Endothelial cell of umbilical vein (primary cell): ENCODE results near the gene CRTC2.

Source experiments
- CTCF ChIP-seq, 2 donors: IDR thresholded peaks; 1 replicate in 1 of 2; 2 replicates in 1 of 2; pipeline ENCODE4 v1.5.1; 2011; ENCODE audit warnings: low read length in 2 of 2, mild to moderate bottlenecking in 2 of 2, moderate library complexity in 2 of 2, control low read depth in 1 of 2, inconsistent platforms in 1 of 2, low read depth in 1 of 2; ENCODE audit not compliant: insufficient read depth in 1 of 2; ENCODE audit errors: extremely low read depth in 1 of 2
- EZH2 ChIP-seq: IDR thresholded peaks from 2 replicates; pipeline ENCODE4 v1.6.1; 2012; ENCODE audit warnings: borderline replicate concordance, low read depth, mild to moderate bottlenecking, moderate library complexity, low read length, inconsistent platforms; ENCODE audit not compliant: severe bottlenecking
- POLR2A ChIP-seq: IDR thresholded peaks from 2 replicates; pipeline ENCODE4 v1.6.1; 2012; ENCODE audit warnings: low read depth, mild to moderate bottlenecking, control low read depth, low read length
- POLR2AphosphoS5 ChIP-seq: IDR thresholded peaks from 2 replicates; pipeline ENCODE4 v1.6.1; 2012; ENCODE audit warnings: low read depth, mild to moderate bottlenecking, control low read depth, low read length, moderate library complexity; ENCODE audit not compliant: insufficient read depth

GRCh38 chr1:153919876-153920852, 38.2 kb downstream of the CRTC2 start:
- TF ChIP-seq POLR2A (no peak), CTCF (IDR thresholded peaks at IDR 0.05; ENCODE audit: extremely low read depth in 1 of 2, insufficient read depth in 1 of 2, low read depth in 1 of 2, low read length in 2 of 2) (no peak), POLR2AphosphoS5 (no peak), EZH2 (no peak)
